PFSK-1 (cell line): ENCODE measurements around the gene VWA2.

Experiments
- POLR2AphosphoS5 ChIP-seq: IDR thresholded peaks from 2 replicates; pipeline ENCODE4 v1.6.1; 2012; ENCODE audit warnings: low read depth, mild to moderate bottlenecking, control low read depth, low read length, moderate library complexity
- REST ChIP-seq, 2 experiments: IDR thresholded peaks; 2 replicates each; pipeline versions ENCODE4 v1.6.1 to v1.8.0; 2011 to 2012; ENCODE audit warnings: low read depth in 2 of 2, low read length in 2 of 2, control low read depth in 1 of 2, inconsistent platforms in 1 of 2, mild to moderate bottlenecking in 1 of 2, moderate library complexity in 1 of 2; ENCODE audit not compliant: insufficient read depth in 1 of 2
- TAF1 ChIP-seq: IDR thresholded peaks from 2 replicates; pipeline ENCODE4 v1.6.1; 2012; ENCODE audit warnings: low read length, control low read depth, borderline replicate concordance; ENCODE audit not compliant: insufficient read depth

GRCh38 chr10:114328441-114328812 lies 89.4 kb downstream of the VWA2 start:
- TF ChIP-seq REST (IDR thresholded peaks at IDR 0.05; ENCODE audit: insufficient read depth in 1 of 2, low read depth in 2 of 2, low read length in 2 of 2) = no peak
- no peak for TF ChIP-seq POLR2AphosphoS5
- TF ChIP-seq TAF1 = no peak
